ENCODE results near the gene TPD52L2. TPM values are rescaled to one million over a fixed set of nuclear protein-coding genes. Genes with fewer than 3 reads are reported as not detected.
A peak's percentile ranks its signal among the peaks of the same experiment; 100 is the strongest.

The TPD52L2 gene
- total RNA-seq, 1 experiment from 2014 or later = 147 TPM

DNA sequence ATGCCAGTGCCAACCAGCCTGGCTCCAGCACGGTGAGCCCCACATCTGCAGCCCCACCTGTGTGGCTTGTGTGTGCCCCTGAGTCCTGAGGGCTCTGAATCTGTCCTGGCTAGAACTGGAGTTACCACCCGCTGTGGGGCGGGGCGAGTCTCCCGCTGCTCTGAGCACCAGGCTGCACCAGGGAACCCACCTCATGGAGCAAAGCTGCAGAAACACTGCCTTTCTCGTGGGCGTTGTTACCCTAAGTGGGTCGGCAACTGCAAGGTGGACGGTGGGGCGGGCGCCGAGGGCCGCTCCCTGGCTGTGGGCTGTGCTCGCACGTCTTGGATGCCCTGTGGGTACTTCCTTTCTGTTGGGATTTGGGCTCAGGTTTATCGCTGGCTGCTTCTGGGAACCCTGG, 21.3 kb upstream of the TPD52L2 start:
- Histone ChIP-seq H3F3A (ENCODE audit: low read length, unreplicated experiment) (no peaks in the 10 kb centered on the region), H3K9ac (ENCODE audit: low read length) (no peak overlapping the region), H3K36me3 (ENCODE audit: low read depth, low read length) (no peaks in the 10 kb centered on the region), H3K27me3 (ENCODE audit: low read length) (peaks cover 8% of the 10 kb centered on the region; the same call in 1 of the 2 replicates), H3K9me3 (ENCODE audit: low read length) (no peaks in the 10 kb centered on the region), H2AFZ (ENCODE audit: low read length) (no peak overlapping the region), H3K79me2 (ENCODE audit: low read length) (no peaks in the 10 kb centered on the region), H4K20me1 (ENCODE audit: low read length) (no peaks in the 10 kb centered on the region), H3K4me2 (ENCODE audit: low read length) (no peak overlapping the region), H3K4me3 (ENCODE audit: low read length) (no peak overlapping the region), H3K27ac (ENCODE audit: low read length) (no peak overlapping the region), H3K9me2 (replicated peaks; ENCODE audit: low read length) (no peaks in the 10 kb centered on the region), H3K4me1 (ENCODE audit: insufficient read depth, low read length) (peaks cover 7% of the 10 kb centered on the region)
- DNase-seq (no peak), ATAC-seq (no peak)
- intact Hi-C loops (cut with micrococcal nuclease) = no loop called here
- no peak for TF ChIP-seq EZH2phosphoT487 (IDR thresholded peaks at IDR 0.05; ENCODE audit: borderline replicate concordance, low read length)
- BruUV-seq (replicated peaks) = no TSS peak
- ChIA-PET POLR2A (ENCODE audit: unreplicated experiment) (no interaction called here), CTCF (no interaction called here)

DNA sequence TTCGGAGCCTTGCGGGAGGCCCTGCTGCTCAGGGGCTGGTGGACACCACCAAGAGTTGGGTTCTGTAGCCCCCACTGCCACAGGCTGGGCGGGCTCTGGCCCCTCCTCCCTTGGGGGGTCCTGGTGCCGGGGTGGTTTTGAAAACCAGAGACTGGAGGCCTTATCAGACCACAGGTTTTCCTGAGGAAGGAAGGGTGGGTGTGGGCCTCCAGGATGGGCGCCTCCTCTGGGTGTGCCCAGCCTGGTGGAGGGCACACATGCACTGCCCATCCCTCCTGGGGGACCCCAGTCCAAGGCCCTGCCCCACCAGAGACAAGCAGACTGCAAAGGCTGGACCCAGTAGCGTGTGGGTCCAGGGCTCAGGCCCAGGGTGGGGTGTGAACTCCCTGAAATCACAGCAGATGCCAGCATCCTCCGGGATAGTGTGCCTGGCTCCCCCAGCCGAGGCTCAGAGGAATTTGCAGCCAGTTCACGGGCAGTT, 20.5 kb upstream of the TPD52L2 start:
- Histone ChIP-seq H3K79me2 (ENCODE audit: low read length) (no peaks in the 10 kb centered on the region), H3K27me3 (ENCODE audit: low read length) (peaks cover 8% of the 10 kb centered on the region; the same call in 1 of the 2 replicates), H4K20me1 (ENCODE audit: low read length) (no peaks in the 10 kb centered on the region), H3K27ac (ENCODE audit: low read length) (no peak overlapping the region), H3K4me1 (ENCODE audit: insufficient read depth, low read length) (peaks cover 7% of the 10 kb centered on the region), H3K36me3 (ENCODE audit: low read depth, low read length) (no peaks in the 10 kb centered on the region), H3K9me3 (ENCODE audit: low read length) (no peaks in the 10 kb centered on the region), H3K4me3 (ENCODE audit: low read length) (no peak overlapping the region), H3K9me2 (replicated peaks; ENCODE audit: low read length) (no peaks in the 10 kb centered on the region), H3K9ac (ENCODE audit: low read length) (no peak overlapping the region), H3K4me2 (ENCODE audit: low read length) (no peak overlapping the region), H3F3A (ENCODE audit: low read length, unreplicated experiment) (no peaks in the 10 kb centered on the region), H2AFZ (ENCODE audit: low read length) (no peak overlapping the region)
- BruUV-seq (replicated peaks) = no TSS peak
- intact Hi-C loops (cut with micrococcal nuclease) = no loop called here
- CTCF ChIA-PET = no interaction called here
- DNase-seq = no peak
- POLR2A ChIA-PET (ENCODE audit: unreplicated experiment) = no interaction called here
- no peak for TF ChIP-seq EZH2phosphoT487 (IDR thresholded peaks at IDR 0.05; ENCODE audit: borderline replicate concordance, low read length)
- TF ChIP-seq, protein P1, sequence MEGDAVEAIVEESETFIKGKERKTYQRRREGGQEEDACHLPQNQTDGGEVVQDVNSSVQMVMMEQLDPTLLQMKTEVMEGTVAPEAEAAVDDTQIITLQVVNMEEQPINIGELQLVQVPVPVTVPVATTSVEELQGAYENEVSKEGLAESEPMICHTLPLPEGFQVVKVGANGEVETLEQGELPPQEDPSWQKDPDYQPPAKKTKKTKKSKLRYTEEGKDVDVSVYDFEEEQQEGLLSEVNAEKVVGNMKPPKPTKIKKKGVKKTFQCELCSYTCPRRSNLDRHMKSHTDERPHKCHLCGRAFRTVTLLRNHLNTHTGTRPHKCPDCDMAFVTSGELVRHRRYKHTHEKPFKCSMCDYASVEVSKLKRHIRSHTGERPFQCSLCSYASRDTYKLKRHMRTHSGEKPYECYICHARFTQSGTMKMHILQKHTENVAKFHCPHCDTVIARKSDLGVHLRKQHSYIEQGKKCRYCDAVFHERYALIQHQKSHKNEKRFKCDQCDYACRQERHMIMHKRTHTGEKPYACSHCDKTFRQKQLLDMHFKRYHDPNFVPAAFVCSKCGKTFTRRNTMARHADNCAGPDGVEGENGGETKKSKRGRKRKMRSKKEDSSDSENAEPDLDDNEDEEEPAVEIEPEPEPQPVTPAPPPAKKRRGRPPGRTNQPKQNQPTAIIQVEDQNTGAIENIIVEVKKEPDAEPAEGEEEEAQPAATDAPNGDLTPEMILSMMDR (conservative IDR thresholded peaks at IDR 0.05; ENCODE audit: low read depth, low read length) = no peak
- TF ChIP-seq EZH2 (IDR thresholded peaks at IDR 0.05; ENCODE audit: low read length, unreplicated experiment) = no peak
- ATAC-seq = no peak

DNA sequence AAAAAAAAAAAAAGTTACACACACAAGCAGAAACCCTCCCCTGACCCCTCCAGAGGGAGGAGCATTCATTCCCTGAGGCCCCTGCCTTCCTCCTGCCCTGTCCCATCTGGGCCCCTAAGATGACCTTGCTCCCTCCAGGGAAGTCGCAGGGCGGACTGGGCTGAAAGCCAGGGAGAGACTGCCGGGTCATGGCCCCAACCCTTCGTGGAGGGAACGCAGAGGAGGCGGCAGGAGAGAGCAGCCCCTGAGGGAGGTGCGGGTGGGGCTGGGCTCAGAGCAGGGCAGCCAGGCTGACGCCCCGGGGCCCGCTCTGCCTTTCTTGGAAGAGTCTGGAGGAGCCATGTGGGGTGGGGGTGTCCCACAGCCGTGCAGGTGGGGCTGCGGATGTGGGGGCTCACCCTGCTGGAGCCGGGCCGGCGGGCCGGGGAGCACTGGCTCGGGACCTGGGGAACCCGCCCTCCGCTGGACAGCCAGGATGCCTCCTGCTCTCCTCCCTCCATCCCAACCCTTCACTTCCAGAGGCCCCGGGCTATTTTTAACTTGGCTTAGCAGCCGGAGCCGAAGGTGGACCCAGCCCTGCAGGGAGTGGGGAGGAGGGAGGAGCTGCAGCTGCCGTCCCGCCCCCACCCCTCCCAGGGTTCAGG, 18.8 kb upstream of the TPD52L2 start:
- H3K4me2 ChIP-seq (ENCODE audit: low read length) = peak overlapping the region; percentile 71

More for the DNA sequence above, 18.8 kb upstream of the TPD52L2 start:
- BruUV-seq (replicated peaks) = no TSS peak
- H3K9me3 ChIP-seq (ENCODE audit: low read length) = no peaks in the 10 kb centered on the region
- no peak overlapping the region for H3K9ac ChIP-seq (ENCODE audit: low read length)
- H4K20me1 ChIP-seq (ENCODE audit: low read length) = no peaks in the 10 kb centered on the region
- CTCF ChIA-PET = no interaction called here
- H3K36me3 ChIP-seq (ENCODE audit: low read depth, low read length) = no peaks in the 10 kb centered on the region
- H3K27ac ChIP-seq (ENCODE audit: low read length) = no peak overlapping the region
- H3K9me2 ChIP-seq (replicated peaks; ENCODE audit: low read length) = no peaks in the 10 kb centered on the region
- peak; percentile 71 for ATAC-seq
- POLR2A ChIA-PET (ENCODE audit: unreplicated experiment) = no interaction called here
- H2AFZ ChIP-seq (ENCODE audit: low read length) = peak overlapping the region; percentile 55; the same call in 1 of the 2 replicates
- H3K27me3 ChIP-seq (ENCODE audit: low read length) = peaks cover 8% of the 10 kb centered on the region; the same call in 1 of the 2 replicates
- H3K79me2 ChIP-seq (ENCODE audit: low read length) = no peaks in the 10 kb centered on the region
- peak; percentile 49 for DNase-seq
- TF ChIP-seq EZH2 (IDR thresholded peaks at IDR 0.05; ENCODE audit: low read length, unreplicated experiment) (no peak), EZH2phosphoT487 (IDR thresholded peaks at IDR 0.05; ENCODE audit: borderline replicate concordance, low read length) (no peak)
- TF ChIP-seq, protein P1 (conservative IDR thresholded peaks at IDR 0.05; ENCODE audit: low read depth, low read length) = no peak
- intact Hi-C loops (cut with micrococcal nuclease) = no loop called here
- H3F3A ChIP-seq (ENCODE audit: low read length, unreplicated experiment) = no peaks in the 10 kb centered on the region
- H3K4me1 ChIP-seq (ENCODE audit: insufficient read depth, low read length) = peaks cover 7% of the 10 kb centered on the region
- H3K4me3 ChIP-seq (ENCODE audit: low read length) = peak overlapping the region; percentile 37; the same call in 1 of the 2 replicates

Measured in PC-3 (cell line).